Activated T-cell treated with anti-CD3 and anti-CD28 coated beads for 4 hours (primary cell): Measurements from ENCODE around the gene LIN52.

Experiments used
- DNase-seq: peaks from one replicate; pipeline ENCODE4 v3.0.0-alpha.2; 2020

Gene LIN52, protein sequence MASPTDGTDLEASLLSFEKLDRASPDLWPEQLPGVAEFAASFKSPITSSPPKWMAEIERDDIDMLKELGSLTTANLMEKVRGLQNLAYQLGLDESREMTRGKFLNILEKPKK

DNA sequence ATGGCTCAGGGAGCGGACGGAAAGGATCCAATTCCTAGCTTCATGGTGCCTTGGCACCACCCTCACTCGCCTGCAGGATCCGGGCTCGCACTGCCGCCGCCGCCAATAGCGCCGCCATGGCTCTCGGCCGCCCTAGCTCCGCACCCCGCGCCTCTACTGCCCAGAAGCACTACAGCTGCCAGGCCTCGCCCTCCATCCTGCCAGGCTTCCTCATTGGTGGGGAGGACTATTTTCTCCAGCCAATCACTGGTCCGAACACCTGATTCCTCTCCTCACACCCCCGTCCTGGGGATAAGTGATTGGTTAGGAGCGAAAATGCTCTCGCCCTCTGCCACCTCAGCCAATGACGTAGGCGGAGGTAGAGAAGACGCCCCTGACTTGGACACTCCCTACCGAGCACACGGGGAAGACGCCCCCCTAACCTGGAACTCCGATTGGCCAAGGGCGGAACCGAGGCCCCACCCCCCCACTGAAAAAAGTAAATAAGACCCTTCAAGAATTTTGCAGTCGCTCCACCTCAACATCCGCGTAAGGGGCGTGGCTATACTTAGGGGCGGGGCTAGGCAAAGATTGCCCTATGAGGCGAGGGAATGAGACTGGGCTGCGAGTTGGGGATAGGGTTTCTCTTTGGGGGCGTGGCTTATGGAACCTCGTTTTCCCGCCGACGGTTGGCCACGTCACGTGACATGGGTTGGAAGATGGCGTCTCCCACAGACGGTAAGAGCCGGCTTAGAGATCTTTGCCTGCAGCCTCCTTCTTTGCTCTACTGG is at the start of gene LIN52, which contains the start of gene ALDH6A1:
Gene LIN52 (plus strand): TSS at position 680 of the 770 bp plus-strand sequence. CDS start 19 bp downstream, at position 699.
Gene ALDH6A1 (minus strand): TSS at position 177 of the 770 bp plus-strand sequence. CDS start 59 bp downstream, at position 118.
- DNase-seq = peak; percentile 100

DNA sequence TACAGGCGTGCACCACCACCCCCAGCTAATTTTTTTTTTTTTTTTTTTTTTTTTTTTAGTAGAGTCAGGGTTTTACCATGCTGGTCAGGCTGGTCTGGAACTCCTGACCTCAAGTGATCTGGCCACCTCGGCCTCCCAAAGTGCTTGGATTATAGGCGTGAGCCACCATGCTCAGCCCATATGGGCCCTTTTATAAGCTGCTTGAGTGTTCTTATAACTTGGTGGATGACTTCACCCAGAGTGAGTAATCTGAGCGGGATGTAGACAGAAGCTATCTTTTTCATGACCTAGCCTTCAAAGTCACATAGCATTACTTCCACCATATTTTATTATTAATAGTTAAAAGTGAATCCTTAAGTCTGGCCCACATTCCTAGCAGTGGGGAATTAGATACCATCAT is 49.2 kb upstream of the LIN52 start:
- no peak for DNase-seq

DNA sequence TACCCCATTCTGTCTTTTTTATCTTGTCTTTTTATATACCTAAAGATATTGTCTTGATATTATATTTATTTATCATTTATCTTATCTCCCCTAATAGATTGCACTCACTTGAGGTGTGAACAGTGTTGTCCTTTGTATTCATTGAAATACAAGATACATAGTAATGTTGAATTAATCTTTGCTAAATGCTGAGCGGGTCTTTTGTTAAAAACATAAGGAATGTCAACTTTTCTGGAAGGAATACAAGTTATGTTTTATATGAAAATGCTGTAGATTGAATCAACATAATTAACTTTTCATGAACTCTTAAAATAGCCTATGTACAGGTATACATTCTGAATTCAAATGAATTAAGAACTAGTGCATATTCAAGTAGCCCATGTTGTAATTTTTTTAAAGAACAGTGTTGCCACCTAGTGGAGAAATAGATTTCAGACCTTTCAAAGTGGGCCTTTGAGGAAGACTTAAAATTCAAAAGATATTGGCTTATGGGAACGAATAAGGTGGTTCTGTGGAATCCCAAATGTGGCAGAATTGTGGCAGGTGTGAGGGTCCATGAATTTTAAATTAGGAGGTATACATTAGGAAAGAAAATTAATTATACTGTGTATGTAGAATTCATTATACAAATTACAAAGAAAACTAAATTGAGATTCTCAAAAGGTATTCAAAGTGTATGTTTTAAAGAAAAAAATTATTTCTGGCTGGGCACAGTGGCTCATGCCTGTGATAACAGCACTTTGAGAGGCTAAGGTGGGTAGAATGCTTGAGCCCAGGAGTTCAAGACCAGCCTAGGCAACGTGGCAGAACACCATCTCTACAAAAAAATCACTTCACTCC is 46.5 kb upstream of the LIN52 start:
- DNase-seq = no peak

DNA sequence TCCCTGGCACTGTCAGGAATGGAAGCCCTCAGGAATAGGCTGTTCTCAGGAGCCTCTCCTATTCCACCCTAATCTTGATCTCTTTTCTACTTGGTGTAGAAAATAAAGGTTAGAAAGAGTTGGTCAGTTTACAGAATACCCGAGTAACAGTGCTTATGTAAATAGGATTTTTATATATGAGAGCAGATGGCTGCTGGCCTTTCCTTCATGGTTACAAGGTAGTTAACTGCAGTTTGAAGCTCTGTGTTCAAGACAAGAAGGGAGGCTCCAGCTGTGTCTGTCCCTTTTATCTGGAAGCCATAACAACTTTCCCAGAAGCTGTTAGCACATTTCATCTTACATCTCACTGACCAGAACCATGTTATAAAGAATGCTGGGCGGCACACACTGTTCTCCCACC is 42.5 kb upstream of the LIN52 start:
- DNase-seq = no peak

DNA sequence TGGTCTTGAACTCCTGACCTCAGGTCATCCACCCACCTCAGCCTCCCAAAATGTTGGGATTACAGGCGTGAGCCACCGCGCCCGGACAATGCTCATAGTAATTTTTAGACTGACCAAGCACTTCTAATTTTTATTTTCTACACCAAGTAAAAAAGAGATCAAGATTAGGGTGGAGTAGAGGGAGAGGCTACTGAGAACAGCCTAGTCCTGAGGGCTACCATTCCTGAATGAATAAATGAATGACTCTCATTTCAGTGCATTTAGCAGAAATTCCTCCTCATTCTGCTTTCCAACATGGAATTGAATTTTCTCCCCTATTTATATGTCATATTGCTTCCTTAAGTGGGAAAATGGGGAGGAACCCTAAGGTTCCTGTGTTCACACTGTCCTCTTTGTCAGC is 39.2 kb upstream of the LIN52 start:
- DNase-seq = no peak

DNA sequence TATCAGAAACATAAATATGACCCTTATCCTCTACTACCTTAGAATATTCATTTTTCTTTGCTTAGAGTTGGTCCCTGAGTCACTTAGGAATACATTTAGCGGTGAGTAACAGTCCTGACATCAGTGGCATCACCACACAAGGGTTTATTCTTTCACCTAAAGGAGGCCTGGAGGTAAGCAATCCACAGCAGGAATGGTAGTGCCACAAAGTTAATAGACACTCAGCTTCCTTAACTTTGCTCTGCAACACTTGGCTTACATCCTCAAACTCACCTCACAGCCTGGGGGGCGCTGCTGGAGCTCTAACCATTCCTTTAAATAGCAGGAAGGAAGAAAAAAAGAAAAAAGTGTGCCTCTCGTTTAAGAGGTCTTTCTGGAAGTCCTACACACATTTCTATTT is 36.5 kb upstream of the LIN52 start:
- no peak for DNase-seq

DNA sequence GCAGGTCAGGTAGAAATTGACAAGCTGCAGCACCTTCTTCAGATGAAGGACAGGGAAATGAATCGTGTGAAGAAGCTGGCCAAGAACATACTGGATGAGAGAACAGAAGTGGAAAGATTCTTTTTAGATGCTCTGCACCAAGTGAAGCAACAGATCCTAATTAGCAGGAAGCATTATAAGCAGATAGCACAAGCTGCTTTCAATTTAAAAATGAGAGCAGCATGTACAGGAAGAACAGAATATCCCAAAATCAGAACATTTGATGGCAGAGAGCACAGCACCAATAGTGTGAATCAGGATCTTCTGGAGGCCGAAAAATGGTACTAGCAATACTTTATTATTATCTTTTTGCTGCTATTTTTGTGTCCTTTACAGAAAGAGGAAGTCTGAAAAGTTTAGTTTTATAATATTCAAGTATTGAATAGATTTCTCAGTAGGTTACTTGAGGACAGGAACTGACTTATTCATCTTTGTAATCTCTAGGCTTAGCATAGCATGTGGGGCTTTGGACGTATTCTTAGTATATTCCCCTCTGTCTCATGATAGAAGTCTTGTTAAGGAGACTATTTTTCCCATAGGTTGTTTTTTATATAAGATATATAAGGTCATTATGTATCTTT is 34.8 kb upstream of the LIN52 start:
- no peak for DNase-seq

DNA sequence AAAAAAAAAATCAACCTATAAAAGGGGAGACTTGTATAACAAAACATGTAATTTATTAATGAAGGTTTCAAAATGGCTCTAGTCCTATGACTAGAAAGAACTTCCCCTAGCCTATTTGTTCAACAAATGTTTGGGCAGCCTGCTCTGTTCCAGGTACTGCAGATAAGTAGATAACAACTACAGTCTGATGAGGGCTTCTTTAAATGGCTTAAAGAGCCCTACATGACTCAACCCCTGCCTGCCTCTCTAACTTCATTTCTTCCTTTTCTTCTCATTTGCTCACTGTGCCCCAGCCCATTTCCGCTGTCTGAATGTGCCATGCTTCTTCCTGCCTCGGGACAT is 22.0 kb upstream of the LIN52 start:
- DNase-seq = no peak

DNA sequence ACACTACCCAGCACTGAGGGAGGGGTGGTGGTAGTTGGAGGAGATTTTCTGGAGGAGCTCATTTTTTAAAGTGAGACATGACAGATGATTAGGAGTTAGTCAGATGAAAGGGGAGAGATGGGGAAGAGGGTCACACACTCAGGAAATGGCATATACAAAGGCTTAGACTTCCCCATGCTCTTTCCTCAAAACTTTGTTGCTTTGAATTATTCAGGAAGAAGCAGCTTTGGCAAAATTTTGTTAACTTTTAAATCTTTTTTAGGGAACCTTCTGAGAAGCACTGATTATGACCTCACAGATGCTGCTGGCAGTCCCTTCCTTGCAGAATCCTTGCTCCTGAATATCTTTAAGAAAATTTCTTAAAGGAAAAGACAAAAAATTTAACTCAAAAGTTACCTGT is 20.3 kb upstream of the LIN52 start:
- no peak for DNase-seq

DNA sequence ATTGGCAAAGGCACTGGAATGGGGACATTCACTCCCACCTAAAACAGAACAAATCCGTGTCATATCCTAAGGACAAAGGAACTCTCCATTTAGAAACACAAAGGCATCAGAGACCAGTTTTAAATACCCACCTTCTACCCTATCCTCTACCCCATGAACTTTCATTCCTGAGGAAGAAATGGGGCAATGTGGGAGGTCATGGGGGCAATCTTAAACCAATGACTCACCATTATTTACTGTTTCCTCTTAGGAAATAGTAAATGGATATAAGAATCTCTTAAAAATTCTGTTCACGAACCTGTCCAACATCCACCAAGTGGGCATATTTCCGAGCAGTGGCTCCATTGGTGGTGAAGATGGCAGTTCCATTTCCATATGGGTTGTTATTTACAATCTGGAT is 19.9 kb upstream of the LIN52 start:
- DNase-seq = no peak

DNA sequence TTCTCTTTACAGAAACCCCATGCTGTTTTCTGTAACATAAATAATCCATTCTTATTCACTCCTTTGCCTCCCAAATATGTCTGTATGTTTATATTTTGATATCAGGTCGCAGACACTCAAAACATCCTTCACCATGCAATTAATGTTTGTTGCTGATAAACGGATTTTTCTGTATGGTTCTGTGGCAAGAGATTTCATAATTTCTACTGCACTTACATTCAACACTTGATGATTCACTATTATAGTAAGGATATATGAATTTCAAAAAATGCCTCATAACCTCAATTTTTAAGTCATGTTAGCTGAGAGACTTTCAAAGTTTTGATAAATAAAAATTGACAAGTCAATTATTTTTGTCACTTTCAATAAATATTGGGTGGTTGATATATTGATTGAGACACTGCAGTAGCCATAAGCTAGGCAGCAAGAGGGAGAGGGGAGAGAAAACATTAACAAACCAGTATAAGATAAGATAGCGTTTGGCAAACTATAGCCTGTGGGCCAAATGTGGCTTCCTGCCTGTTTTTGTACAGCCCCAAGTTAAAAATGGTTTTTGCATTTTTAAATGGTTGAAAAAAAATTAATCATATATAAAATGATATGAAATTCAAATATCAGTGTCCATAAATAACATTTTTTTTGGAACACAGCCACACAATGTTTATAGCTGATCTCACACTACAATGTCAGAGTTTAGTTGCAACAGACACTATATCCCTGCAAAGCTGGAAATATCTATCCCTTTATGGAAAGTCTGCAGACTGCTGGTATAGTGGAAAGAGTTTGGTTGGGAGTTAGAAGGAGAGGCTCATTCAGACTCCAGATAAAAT is 18.8 kb upstream of the LIN52 start:
- no peak for DNase-seq

DNA sequence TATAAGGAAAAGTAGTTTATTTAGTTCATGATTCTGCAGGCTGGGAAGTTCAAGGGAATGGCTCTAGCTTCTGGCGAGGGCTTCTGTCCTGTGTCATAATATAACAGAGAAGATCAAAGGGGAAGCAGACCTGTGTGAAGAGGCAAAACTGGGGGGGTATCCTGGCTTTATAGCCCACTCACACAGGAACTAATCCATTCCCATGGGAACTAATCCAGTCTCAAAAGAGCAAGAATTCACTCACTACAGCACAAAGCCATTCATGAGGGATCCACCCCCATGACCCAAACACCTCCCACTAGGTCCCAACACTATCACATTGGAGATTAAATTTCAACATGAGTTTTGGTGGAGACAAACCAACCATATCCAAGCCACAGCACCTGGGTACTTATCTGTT is 7.4 kb upstream of the LIN52 start:
- no peak for DNase-seq

DNA sequence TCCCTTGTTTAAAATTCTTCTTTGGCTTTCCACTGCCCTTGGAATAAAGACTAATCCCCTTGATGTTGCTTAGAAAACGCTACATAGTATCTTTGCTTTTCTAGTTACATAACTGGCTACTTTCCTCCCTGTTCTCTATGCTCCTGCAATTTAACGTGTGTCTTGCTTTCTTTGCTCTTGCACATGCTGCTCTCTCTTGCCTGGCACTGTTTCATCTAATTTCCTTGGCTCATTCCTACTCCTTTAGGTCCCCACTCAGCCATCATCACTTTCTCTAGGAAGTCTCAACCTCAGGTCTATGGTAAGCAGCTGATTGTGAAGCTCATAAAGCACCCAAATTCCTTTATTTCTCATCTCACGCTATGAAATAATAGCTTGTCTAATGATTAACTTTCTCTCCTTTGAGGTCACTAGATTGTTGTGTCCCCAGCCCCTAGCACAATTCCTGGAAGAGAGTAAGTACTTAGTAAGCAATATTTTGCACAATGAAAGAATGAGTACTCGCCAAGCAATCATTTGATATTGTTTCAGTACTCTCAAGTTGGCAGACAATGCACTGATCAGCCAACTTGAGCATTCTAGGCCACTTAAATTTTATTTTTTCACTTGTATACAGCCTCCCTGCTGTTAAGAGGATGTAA is 3.8 kb upstream of the LIN52 start:
- DNase-seq = no peak

DNA sequence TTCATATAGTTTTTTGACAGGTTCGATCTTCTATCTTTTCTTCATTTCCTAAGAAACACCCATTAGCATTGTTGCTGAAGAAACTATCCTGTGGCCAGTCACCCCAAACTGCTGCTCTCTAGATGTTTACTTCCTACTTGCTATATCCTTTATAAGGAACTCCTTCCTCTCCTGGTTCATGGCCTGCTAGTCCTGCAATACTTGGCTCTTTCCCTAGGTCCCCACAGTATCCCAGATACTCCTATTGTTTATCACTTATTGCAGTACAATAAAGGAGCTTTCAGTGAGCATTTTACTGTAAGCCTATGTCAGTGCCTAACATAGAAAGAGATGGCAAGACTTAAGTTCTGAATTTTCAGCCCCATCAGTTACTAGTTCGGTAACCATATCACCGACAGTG is 3.3 kb upstream of the LIN52 start:
- no peak for DNase-seq

DNA sequence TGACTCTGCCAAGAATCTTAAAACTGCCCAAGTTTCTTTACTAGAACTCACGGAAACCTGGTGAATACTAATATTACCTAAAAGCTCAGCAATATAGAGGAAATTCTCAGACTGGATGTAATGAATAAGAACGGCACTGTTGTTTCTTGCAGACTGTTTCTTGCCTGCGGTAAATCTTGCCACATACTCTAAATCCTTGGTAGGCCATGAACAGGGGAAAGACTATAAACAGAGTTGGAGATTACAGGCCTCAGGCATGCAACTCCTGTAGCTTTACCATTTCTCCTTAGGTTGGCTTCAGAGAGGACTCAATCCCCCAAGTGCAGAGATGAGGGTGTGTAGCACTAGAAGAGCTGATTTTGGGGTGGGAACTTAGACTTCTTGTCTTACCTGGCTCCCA is 1.6 kb upstream of the LIN52 start:
- no peak for DNase-seq

DNA sequence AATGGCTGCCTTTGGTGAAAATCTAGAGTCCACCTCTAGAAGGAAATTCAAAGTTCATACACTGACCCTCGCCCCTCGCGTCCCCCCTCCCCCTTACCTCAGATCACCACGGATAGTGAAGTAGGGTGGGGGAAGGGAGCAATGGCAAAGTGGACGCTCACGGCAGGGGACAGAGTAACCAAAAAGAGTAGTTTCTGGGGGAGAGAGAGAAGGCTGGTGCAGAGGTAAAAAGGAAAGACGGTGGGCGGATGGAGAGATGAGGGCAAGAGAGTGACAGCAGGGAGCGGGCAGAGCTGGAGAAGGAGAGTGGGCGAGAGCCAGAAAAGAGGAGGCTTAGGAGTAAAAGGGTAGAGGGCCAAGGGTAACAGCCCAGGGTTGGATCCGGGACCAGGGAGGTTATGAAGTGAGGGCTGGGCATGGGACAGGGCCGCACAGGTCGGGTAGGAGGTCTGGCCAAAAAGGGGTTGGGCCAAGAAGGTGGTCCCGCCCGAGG is 926 bp upstream of the LIN52 start:
- DNase-seq = no peak

DNA sequence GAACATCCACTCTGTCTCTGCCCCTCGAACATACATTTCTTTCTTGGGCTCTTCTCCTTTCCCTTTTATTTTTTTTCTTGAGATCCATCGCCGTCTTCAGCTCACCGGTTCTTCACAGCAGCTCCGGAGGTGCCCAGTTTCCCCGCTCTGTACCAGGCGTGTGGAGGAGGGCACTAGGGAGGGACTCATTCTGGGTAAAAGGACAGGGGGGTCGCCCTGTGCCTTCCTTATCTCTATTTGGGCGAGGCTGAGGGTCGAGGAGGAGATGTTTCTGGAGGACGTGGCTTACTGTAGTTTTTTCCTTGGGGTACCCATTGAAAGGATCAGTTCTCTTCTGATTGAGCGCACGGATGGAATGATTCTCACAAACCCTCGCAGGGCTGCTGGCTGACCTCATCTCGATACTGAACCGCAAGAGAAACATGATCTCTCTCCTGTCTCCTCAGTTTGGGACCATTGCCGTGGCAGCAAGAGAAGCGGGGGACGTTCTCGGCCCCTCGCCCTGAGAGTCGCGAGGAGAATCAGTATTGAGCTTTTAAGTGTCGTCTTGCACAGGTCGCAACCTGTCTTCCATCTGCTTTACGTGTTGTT is 386 bp downstream of the LIN52 start:
- peak; percentile 23 for DNase-seq

DNA sequence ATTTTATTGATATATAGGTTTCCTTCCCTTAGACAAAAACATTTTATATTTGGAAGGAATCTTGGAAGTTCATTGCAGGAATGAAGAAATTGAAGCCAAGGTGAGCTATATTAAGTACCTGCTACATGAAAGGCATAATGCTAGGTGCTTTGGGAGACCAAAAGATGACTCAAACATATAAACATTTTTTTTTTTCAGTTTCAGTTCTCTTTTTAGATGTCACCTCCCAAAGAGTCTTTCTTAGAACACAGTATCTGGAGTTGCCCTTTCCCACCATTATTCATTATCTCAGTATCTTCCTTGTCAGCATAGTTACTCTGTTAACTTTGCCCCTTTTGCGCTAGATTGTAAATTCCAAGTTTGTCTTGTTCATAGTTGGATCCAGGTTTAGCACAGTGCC is 1.1 kb downstream of the LIN52 start:
- no peak for DNase-seq

DNA sequence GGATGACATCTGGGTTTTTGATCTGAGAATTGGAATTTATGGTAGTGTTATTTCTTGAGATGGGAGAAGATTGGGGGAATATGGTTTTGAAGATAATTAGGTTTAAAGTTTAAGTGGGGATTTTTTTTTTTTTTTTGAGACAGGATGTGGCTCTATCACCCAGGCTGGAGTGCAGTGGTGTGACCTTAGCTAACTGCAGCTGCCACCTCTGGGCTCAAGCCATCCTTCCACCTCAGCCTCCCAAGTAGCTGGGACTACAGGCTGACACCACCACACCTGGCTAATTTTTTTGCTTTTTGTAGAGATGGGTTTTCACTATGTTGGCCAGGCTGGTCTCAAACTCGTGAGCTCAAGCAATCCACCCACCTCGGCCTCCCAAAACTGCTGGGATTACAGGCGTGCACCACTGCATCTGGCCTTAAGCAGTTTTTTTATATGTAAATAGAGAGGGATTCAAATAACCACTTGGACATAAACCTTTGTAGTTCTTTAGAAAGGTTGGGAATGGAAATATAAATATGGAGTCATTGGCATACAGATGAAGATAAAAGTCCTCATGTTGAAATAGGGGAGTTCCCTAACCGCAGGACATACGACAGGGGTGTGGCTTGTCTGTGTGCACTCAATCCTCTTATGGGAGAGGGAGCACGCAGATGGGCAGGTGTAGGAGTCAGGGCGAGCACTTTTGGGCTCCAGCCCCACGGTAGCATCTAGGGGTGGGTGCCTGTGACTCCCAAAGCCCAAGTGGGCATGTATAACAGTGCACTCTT is 4.7 kb downstream of the LIN52 start:
- DNase-seq = no peak

DNA sequence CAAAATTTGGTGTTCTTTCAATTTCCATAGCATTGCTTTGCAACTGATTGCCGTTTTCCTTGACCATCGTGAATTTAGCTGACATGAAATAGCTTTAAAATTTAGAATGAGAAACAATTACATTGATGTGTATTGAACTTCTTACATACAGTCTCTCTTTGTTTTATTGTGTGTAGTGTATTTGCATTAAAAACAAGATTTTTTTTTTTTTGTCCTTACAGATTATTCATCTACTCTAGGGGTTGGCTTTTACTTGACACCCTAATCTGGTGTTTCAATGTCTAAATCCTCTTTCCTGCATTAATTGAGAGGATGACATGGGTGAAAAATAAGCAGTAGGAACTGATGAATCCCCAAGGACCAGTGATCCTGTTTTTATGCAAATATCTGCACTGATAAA is 20.6 kb downstream of the LIN52 start:
- no peak for DNase-seq

DNA sequence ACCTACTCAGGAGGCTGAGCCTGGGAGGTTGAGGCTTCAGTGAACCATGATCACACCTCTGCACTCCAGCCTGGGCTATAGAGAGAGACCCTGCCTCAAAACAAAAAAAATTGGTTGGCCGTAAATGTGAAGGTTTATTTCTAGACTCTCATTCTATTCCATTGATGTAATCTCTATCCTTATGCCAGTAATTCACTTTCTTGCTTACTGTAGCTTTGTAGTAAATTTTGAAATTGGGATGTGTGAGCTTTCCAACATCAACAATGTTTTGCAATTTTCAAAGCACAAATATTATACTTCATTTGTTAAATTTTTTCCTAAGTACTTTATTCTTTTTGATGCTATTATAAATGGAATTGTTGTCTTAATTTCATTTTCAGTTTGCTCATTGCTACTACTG is 24.6 kb downstream of the LIN52 start:
- no peak for DNase-seq
